Measurements from ENCODE around the gene ARID3B. TPM values are rescaled to one million over a fixed set of nuclear protein-coding genes. Genes with fewer than 3 reads are reported as not detected.

Gene ARID3B
- total and polyA plus RNA-seq, 2 of the 4 experiments (the other 2 are of a cell fraction) = 2.5 to 5.0 TPM

GRCh38 chr15:74543043-74543422 is 2.0 kb downstream of the ARID3B start:
- TF ChIP-seq RCOR1 (IDR thresholded peaks at IDR 0.05; ENCODE audit: insufficient replicate concordance, low read length) = no peak
- TF ChIP-seq, protein P1, sequence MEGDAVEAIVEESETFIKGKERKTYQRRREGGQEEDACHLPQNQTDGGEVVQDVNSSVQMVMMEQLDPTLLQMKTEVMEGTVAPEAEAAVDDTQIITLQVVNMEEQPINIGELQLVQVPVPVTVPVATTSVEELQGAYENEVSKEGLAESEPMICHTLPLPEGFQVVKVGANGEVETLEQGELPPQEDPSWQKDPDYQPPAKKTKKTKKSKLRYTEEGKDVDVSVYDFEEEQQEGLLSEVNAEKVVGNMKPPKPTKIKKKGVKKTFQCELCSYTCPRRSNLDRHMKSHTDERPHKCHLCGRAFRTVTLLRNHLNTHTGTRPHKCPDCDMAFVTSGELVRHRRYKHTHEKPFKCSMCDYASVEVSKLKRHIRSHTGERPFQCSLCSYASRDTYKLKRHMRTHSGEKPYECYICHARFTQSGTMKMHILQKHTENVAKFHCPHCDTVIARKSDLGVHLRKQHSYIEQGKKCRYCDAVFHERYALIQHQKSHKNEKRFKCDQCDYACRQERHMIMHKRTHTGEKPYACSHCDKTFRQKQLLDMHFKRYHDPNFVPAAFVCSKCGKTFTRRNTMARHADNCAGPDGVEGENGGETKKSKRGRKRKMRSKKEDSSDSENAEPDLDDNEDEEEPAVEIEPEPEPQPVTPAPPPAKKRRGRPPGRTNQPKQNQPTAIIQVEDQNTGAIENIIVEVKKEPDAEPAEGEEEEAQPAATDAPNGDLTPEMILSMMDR (conservative IDR thresholded peaks at IDR 0.05; ENCODE audit: low read depth, low read length) = no peak
- no peak for TF ChIP-seq SMC3 (IDR thresholded peaks at IDR 0.05; ENCODE audit: low read depth, low read length)
- TF ChIP-seq, protein P2, sequence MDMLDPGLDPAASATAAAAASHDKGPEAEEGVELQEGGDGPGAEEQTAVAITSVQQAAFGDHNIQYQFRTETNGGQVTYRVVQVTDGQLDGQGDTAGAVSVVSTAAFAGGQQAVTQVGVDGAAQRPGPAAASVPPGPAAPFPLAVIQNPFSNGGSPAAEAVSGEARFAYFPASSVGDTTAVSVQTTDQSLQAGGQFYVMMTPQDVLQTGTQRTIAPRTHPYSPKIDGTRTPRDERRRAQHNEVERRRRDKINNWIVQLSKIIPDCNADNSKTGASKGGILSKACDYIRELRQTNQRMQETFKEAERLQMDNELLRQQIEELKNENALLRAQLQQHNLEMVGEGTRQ (IDR thresholded peaks at IDR 0.05; ENCODE audit: low read depth, low read length) = no peak
- no peak for TF ChIP-seq MAZ (IDR thresholded peaks at IDR 0.05; ENCODE audit: borderline replicate concordance, low read depth, low read length)
- no peak for TF ChIP-seq RAD21 (IDR thresholded peaks at IDR 0.05; ENCODE audit: low read length)
- TF ChIP-seq ELK1 (IDR thresholded peaks at IDR 0.05; ENCODE audit: borderline replicate concordance, low read depth, low read length) = no peak
- TF ChIP-seq RFX5 (IDR thresholded peaks at IDR 0.05; ENCODE audit: low read depth, low read length) = no peak
- TF ChIP-seq BHLHE40 (IDR thresholded peaks at IDR 0.05; ENCODE audit: low read depth, low read length) = no peak
- TF ChIP-seq CEBPB (IDR thresholded peaks at IDR 0.05; ENCODE audit: low read depth, low read length) = no peak
- no peak for TF ChIP-seq NFE2L2 (IDR thresholded peaks at IDR 0.05; ENCODE audit: low read depth, low read length)
- TF ChIP-seq CHD1 (IDR thresholded peaks at IDR 0.05; ENCODE audit: low read depth, low read length) = no peak
- CTCF ChIA-PET = no interaction called here
- no peak overlapping the region for H3K27ac ChIP-seq (ENCODE audit: insufficient read depth, low read length)

More at GRCh38 chr15:74543043-74543422, 2.0 kb downstream of the ARID3B start:
- no peak overlapping the region for H3K23ac ChIP-seq (ENCODE audit: low read depth, low read length)
- no peak overlapping the region for H3K4me3 ChIP-seq (ENCODE audit: insufficient read depth, low read depth, low read length)
- no peak overlapping the region for H3K14ac ChIP-seq (replicated peaks; ENCODE audit: low read depth, low read length)
- no peak overlapping the region for H4K8ac ChIP-seq (ENCODE audit: low read depth in 2 of 2, low read length in 2 of 2)
- H3K4me1 ChIP-seq (ENCODE audit: control insufficient read depth, insufficient read depth, low read length) = peaks cover 6% of the 10 kb centered on the region
- no CpG with 5 or more reads among the region's 3 CpGs for WGBS, 2 experiments (ENCODE audit: extremely low coverage in 2 of 2, insufficient read length in 1 of 2)
- no peak overlapping the region for H2BK120ac ChIP-seq (ENCODE audit: low read depth, low read length)
- H4K91ac ChIP-seq (ENCODE audit: insufficient read depth, low read depth, low read length) = no peak overlapping the region
- H3K27me3 ChIP-seq (ENCODE audit: control insufficient read depth, insufficient read depth, low read length) = no peaks in the 10 kb centered on the region
- H3K56ac ChIP-seq (ENCODE audit: extremely low read depth, insufficient read depth, low read length) = no peak overlapping the region
- H2BK5ac ChIP-seq (ENCODE audit: low read depth, low read length, poor library complexity, severe bottlenecking) = no peak overlapping the region
- peak; percentile 33 for DNase-seq
- no peak overlapping the region for H2BK15ac ChIP-seq (ENCODE audit: low read depth, low read length)
- no peak overlapping the region for H4K5ac ChIP-seq (ENCODE audit: low read depth, low read length)
- POLR2A ChIA-PET (ENCODE audit: unreplicated experiment) = no interaction called here
- no peak overlapping the region for H3K4ac ChIP-seq (ENCODE audit: low read depth, low read length)
- no peak overlapping the region for H3K4me2 ChIP-seq (ENCODE audit: low read depth, low read length)
- dilution Hi-C loops (cut with HindIII; ENCODE audit: low sequenced_read_pairs, unreplicated experiment) = no loop called here
- H2BK20ac ChIP-seq (ENCODE audit: low read depth, low read length) = no peak overlapping the region
- H3K79me1 ChIP-seq (ENCODE audit: low read depth in 1 of 2, low read length in 2 of 2) = peaks cover 17 to 51% of the 10 kb centered on the region in 2 experiments
- peaks cover 4% of the 10 kb centered on the region; the same call in 1 of the 2 replicates for H3K9me1 ChIP-seq (ENCODE audit: insufficient read depth, low read length)
- peaks cover 57% of the 10 kb centered on the region for H4K20me1 ChIP-seq (ENCODE audit: insufficient read depth, low read length)
- in situ Hi-C loops (cut with MboI; ENCODE audit: low sequenced_read_pairs) = no loop called here
- no peaks in the 10 kb centered on the region for H3K9me3 ChIP-seq (ENCODE audit: control insufficient read depth, insufficient read depth, low read length)
- H2AK9ac ChIP-seq (replicated peaks; ENCODE audit: low read depth, low read length, poor library complexity) = no peak overlapping the region
- no peak overlapping the region for H3K18ac ChIP-seq (ENCODE audit: low read depth, low read length)
- H2AFZ ChIP-seq (replicated peaks; ENCODE audit: low read length, poor library complexity) = no peak overlapping the region
- peaks cover 3% of the 10 kb centered on the region for H3K36me3 ChIP-seq (ENCODE audit: control insufficient read depth, insufficient read depth, low read length)
- no peak for ATAC-seq (ENCODE audit: low read depth)
- H2AK5ac ChIP-seq (ENCODE audit: low read depth, low read length) = no peak overlapping the region
- intact Hi-C loops (cut with micrococcal nuclease) = no loop called here
- no peak overlapping the region for H3K9ac ChIP-seq (ENCODE audit: low read depth, low read length)
- BruUV-seq (replicated peaks) = no TSS peak

All from IMR-90 (cell line).